ENCODE data around the gene FRMD7.

DNA sequence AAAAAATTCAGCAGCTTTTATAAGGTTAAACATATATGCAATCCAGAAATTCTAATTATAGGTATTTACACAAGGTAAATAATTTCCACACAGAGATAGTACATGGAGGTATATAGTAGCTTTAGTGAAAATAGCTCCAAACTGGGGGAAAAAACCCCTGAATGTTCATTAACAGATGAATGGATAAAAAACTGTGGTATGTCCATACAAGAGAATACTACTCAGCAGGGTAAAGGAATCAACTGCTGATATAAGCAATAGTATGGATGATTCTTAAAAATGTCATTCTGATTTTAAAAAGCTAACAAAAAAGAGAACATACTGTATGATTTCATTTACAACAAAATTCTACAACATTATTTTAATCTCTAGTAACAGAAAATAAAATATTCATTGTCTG is 37.2 kb upstream of the FRMD7 start:
- TF ChIP-seq, protein P1, sequence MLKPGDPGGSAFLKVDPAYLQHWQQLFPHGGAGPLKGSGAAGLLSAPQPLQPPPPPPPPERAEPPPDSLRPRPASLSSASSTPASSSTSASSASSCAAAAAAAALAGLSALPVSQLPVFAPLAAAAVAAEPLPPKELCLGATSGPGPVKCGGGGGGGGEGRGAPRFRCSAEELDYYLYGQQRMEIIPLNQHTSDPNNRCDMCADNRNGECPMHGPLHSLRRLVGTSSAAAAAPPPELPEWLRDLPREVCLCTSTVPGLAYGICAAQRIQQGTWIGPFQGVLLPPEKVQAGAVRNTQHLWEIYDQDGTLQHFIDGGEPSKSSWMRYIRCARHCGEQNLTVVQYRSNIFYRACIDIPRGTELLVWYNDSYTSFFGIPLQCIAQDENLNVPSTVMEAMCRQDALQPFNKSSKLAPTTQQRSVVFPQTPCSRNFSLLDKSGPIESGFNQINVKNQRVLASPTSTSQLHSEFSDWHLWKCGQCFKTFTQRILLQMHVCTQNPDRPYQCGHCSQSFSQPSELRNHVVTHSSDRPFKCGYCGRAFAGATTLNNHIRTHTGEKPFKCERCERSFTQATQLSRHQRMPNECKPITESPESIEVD (tag by site-specific recombination; IDR thresholded peaks at IDR 0.05): no peak
- TF ChIP-seq, protein P2, sequence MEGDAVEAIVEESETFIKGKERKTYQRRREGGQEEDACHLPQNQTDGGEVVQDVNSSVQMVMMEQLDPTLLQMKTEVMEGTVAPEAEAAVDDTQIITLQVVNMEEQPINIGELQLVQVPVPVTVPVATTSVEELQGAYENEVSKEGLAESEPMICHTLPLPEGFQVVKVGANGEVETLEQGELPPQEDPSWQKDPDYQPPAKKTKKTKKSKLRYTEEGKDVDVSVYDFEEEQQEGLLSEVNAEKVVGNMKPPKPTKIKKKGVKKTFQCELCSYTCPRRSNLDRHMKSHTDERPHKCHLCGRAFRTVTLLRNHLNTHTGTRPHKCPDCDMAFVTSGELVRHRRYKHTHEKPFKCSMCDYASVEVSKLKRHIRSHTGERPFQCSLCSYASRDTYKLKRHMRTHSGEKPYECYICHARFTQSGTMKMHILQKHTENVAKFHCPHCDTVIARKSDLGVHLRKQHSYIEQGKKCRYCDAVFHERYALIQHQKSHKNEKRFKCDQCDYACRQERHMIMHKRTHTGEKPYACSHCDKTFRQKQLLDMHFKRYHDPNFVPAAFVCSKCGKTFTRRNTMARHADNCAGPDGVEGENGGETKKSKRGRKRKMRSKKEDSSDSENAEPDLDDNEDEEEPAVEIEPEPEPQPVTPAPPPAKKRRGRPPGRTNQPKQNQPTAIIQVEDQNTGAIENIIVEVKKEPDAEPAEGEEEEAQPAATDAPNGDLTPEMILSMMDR (tag by site-specific recombination; IDR thresholded peaks at IDR 0.05): no peak
